ENCODE data around the gene KIF22. TPM values are rescaled to one million over a fixed set of nuclear protein-coding genes. Genes with fewer than 3 reads are reported as not detected.

The KIF22 gene
- total RNA-seq, 4 donors from 2014 or later = 37.6 to 159 (median 59.5) TPM

- intact Hi-C loops (cut with DNase I; ENCODE audit: low total_unique reads) = no loop called here
- peak overlapping the region; percentile 93 to 98 (median 96) for H3K27ac ChIP-seq
- no peak for TF ChIP-seq EP300 (IDR thresholded peaks at IDR 0.05; ENCODE audit: low read depth)
- TF ChIP-seq POLR2AphosphoS5 (IDR thresholded peaks at IDR 0.05) = peak; percentile 50 to 73 (median 60)
- TF ChIP-seq CTCF (IDR thresholded peaks at IDR 0.05) = no peak
- TF ChIP-seq POLR2A (IDR thresholded peaks at IDR 0.05) = peak; percentile 63
- WGBS, 2 donors (ENCODE audit: low coverage in 1 of 2) = 1 to 6% methylated on average over 6 to 30 of the region's 31 CpGs
- DNase-seq = peak; percentile 96
- no peaks in the 10 kb centered on the region for H3K36me3 ChIP-seq
- H3K4me1 ChIP-seq = peaks cover 47 to 82% (median 67%) of the 10 kb centered on the region in 4 donors
- no peaks in the 10 kb centered on the region for H3K27me3 ChIP-seq
- in situ Hi-C loops (cut with MboI; ENCODE audit: low pct_ligation_motif_present in 1 of 4, low pct_unique_long_range_greater_than_20kb in 1 of 4, low sequenced_read_pairs in 3 of 4) = no loop called here
- H3K9me3 ChIP-seq = no peaks in the 10 kb centered on the region
- peak overlapping the region; percentile 28 to 58 (median 42) for H3K4me3 ChIP-seq
These were observed 20.8 kb downstream of the KIF22 start for GRCh38 chr16:29811170-29811895.

- DNase-seq = peak; percentile 64
- H3K36me3 ChIP-seq = no peaks in the 10 kb centered on the region
- 1 to 3% methylated on average over 14 to 59 of the region's 69 CpGs for WGBS, 2 donors (ENCODE audit: low coverage in 1 of 2)
- no peaks in the 10 kb centered on the region for H3K9me3 ChIP-seq
- intact Hi-C loops (cut with DNase I; ENCODE audit: low total_unique reads) = no loop called here
- H3K27me3 ChIP-seq = no peaks in the 10 kb centered on the region
- peak within 1 kb of the TSS; percentile 93 to 98 (median 96) for H3K27ac ChIP-seq
- in situ Hi-C loops (cut with MboI; ENCODE audit: low pct_ligation_motif_present in 1 of 4, low pct_unique_long_range_greater_than_20kb in 1 of 4, low sequenced_read_pairs in 3 of 4) = no loop called here
- H3K4me1 ChIP-seq = peaks cover 47 to 86% (median 71%) of the 10 kb centered on the region in 4 donors
- TF ChIP-seq CTCF (IDR thresholded peaks at IDR 0.05) = no peak
- no peak for TF ChIP-seq POLR2A (IDR thresholded peaks at IDR 0.05)
- peak in 1 of 3 donors; percentile 19 for TF ChIP-seq POLR2AphosphoS5 (IDR thresholded peaks at IDR 0.05)
- TF ChIP-seq EP300 (IDR thresholded peaks at IDR 0.05; ENCODE audit: low read depth) = no peak
- H3K4me3 ChIP-seq = peak within 1 kb of the TSS; percentile 28 to 58 (median 42)
These were observed 21.5 kb downstream of the KIF22 start, which contains the start of gene PRRT2 for GRCh38 chr16:29811896-29812665. PRRT2 (plus strand) TSS chr16:29812193; CDS start chr16:29813055, 862 bp downstream.

GRCh38 chr16:29812754-29813643 is 22.4 kb downstream of the KIF22 start:
- Histone ChIP-seq H3K9me3 (no peaks in the 10 kb centered on the region), H3K27me3 (no peaks in the 10 kb centered on the region), H3K4me3 (peak overlapping the region in 3 of 4 donors; percentile 38 to 58 (median 46)), H3K4me1 (peaks cover 53 to 87% (median 78%) of the 10 kb centered on the region in 4 donors), H3K27ac (peak overlapping the region; percentile 93 to 98 (median 96)), H3K36me3 (peaks cover 0 to 5% (median 0%) of the 10 kb centered on the region in 4 donors)
- WGBS, 2 donors (ENCODE audit: low coverage in 1 of 2) = 75% methylated on average over 9 of the region's 9 CpGs; no CpG with 5 or more reads in 1 of the 2 donors
- TF ChIP-seq POLR2AphosphoS5 (IDR thresholded peaks at IDR 0.05) (no peak), EP300 (IDR thresholded peaks at IDR 0.05; ENCODE audit: low read depth) (no peak), POLR2A (IDR thresholded peaks at IDR 0.05) (no peak)
- no peak for DNase-seq
- intact Hi-C loops (cut with DNase I; ENCODE audit: low total_unique reads) (no loop called here), in situ Hi-C loops (cut with MboI; ENCODE audit: low pct_ligation_motif_present in 1 of 4, low pct_unique_long_range_greater_than_20kb in 1 of 4, low sequenced_read_pairs in 3 of 4) (no loop called here)
